Gastrocnemius medialis (tissue), 4 donors: ENCODE measurements around the gene MAGEF1. TPM values are rescaled to one million over a fixed set of nuclear protein-coding genes. Genes with fewer than 3 reads are reported as not detected.

Experiments used
- ATAC-seq, 2 donors: fragments of 150-250 bp; one replicate each; pipeline ENCODE4 v1.9.1; 2016
- DNase-seq, 2 donors: peaks; one replicate each; pipeline ENCODE4 v3.0.0-alpha.2; 2019
- H3K27ac ChIP-seq, 4 donors: fragments of 200-600 bp; sonication (generic); 1 replicate in 1 of 4; 2 replicates in 3 of 4; pipeline ENCODE4 v1.5.1; 2016 to 2018; ENCODE audit warnings: mild to moderate bottlenecking in 2 of 4, moderate library complexity in 1 of 4
- H3K27me3 ChIP-seq, 3 donors: fragments of 200-600 bp; sonication (generic) in 2 of 3; 1 replicate in 1 of 3; 2 replicates in 2 of 3; pipeline versions ENCODE4 v1.5.1 to v1.6.0; 2016 to 2019; ENCODE audit warnings: mild to moderate bottlenecking in 1 of 3, moderate library complexity in 1 of 3
- H3K36me3 ChIP-seq, 2 donors: fragments of 200-600 bp; sonication (generic) in 1 of 2; one replicate each; pipeline ENCODE4 v1.5.1; 2017 to 2018
- H3K4me1 ChIP-seq, 2 donors: fragments of 200-600 bp; sonication (generic) in 1 of 2; one replicate each; pipeline ENCODE4 v1.5.1; 2016 to 2017; ENCODE audit warnings: mild to moderate bottlenecking in 2 of 2
- H3K4me3 ChIP-seq, 4 donors: fragments of 200-600 bp; sonication (generic) in 3 of 4; 1 replicate in 1 of 4; 2 replicates in 3 of 4; pipeline ENCODE4 v1.5.1; 2016 to 2019; ENCODE audit warnings: mild to moderate bottlenecking in 2 of 4
- H3K9me3 ChIP-seq, 3 donors: fragments of 200-600 bp; sonication (generic) in 2 of 3; 1 replicate in 1 of 3; 2 replicates in 2 of 3; pipeline ENCODE4 v1.5.1; 2016 to 2019
- POLR2A ChIP-seq, 2 donors: fragments of 450-650 bp; IDR thresholded peaks; one replicate each; pipeline ENCODE4 v1.6.1; 2017; ENCODE audit warnings: antibody characterized with exemption in 2 of 2, mild to moderate bottlenecking in 2 of 2, moderate library complexity in 2 of 2
- in situ Hi-C, 4 donors: fragments of 200-750 bp; cut with MboI; loops; one replicate each; pipeline versions ENCODE4 v1.15.0 to v1.8.0; 2017; ENCODE audit warnings: low sequenced_read_pairs in 4 of 4
- intact Hi-C: fragments of 100-400 bp; cut with DNase I; formaldehyde crosslinking; loops from one replicate; pipeline ENCODE4 v1.15.1; 2023; ENCODE audit warnings: low total_unique reads
- total RNA-seq, 4 donors: library from RNA; depleted of rRNA; stranded (reverse); fragments of >200 nt; gene quantifications; one replicate each; pipeline versions ENCODE4 v1.1.0 to v1.2.3, GENCODE V29; 2016
- TF ChIP-seq, protein P1 (sequence below), 5 experiments: fragments of 450-650 bp in 3 of 5; fragments of 200-600 bp in 2 of 5; sonication (generic) in 2 of 5; IDR thresholded peaks in 4 of 5; conservative IDR thresholded peaks in 1 of 5; 1 replicate in 4 of 5; 2 replicates in 1 of 5; pipeline ENCODE4 v1.5.1; 2016 to 2019; ENCODE audit warnings: antibody characterized with exemption in 5 of 5, mild to moderate bottlenecking in 3 of 5, moderate library complexity in 3 of 5

The MAGEF1 gene
- total RNA-seq, 4 donors from 2014 or later, result 9.5 to 19.9 (median 14.8) TPM

DNA sequence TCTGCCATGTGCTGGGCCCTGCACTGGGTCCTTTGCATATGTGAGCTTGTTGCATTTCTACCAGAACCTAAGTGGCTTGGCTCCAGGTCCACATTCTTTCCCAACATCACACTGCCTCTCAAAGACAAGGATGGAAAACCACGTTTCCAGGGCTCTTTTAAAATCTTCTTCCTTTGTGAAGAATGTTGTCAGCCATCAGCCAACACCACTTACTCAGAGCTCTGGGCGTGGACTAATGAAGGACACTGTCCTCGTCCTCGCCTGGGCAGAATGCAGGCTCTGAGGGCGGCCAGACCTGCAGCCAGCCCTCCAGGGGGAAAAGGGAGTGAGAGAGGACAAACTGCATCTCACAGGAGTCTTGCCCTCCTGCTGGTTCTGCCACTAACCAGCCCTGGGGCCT is 49.7 kb downstream of the MAGEF1 start:
- Histone ChIP-seq H3K27ac (no peak overlapping the region), H3K36me3 (no peaks in the 10 kb centered on the region), H3K27me3 (no peaks in the 10 kb centered on the region), H3K4me3 (no peak overlapping the region), H3K9me3 (no peaks in the 10 kb centered on the region), H3K4me1 (peaks cover 0 to 10% of the 10 kb centered on the region in 2 donors)
- TF ChIP-seq POLR2A (IDR thresholded peaks at IDR 0.05), result no peak
- TF ChIP-seq, protein P1, sequence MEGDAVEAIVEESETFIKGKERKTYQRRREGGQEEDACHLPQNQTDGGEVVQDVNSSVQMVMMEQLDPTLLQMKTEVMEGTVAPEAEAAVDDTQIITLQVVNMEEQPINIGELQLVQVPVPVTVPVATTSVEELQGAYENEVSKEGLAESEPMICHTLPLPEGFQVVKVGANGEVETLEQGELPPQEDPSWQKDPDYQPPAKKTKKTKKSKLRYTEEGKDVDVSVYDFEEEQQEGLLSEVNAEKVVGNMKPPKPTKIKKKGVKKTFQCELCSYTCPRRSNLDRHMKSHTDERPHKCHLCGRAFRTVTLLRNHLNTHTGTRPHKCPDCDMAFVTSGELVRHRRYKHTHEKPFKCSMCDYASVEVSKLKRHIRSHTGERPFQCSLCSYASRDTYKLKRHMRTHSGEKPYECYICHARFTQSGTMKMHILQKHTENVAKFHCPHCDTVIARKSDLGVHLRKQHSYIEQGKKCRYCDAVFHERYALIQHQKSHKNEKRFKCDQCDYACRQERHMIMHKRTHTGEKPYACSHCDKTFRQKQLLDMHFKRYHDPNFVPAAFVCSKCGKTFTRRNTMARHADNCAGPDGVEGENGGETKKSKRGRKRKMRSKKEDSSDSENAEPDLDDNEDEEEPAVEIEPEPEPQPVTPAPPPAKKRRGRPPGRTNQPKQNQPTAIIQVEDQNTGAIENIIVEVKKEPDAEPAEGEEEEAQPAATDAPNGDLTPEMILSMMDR (IDR thresholded peaks at IDR 0.05 in 4 of 5, conservative IDR thresholded peaks at IDR 0.05 in 1 of 5), result no peak
- ATAC-seq (no peak), DNase-seq (no peak)
- intact Hi-C loops (no loop called here), in situ Hi-C loops (no loop called here)

DNA sequence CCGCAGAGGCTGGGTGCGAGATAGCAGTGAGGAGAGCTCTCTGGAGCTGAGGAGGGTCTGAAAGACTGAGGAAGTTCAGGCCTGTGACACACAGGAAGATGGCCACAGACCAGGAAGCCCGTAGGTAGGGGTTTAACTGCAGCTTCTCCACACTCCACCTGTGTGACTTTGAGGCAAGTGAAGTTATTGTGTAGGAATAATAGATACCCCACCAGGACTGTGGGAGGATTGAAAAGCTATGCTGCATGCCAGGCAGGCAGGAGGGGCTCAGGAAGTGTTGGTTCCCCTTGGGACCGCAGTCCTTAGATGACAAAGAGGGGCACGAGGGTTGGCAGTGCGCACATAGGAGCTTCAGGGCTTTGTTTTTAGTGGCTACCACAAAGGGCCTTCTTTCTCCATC is 50.9 kb downstream of the MAGEF1 start:
- TF ChIP-seq, protein P1 (IDR thresholded peaks at IDR 0.05 in 4 of 5, conservative IDR thresholded peaks at IDR 0.05 in 1 of 5), result no peak
- no peak for TF ChIP-seq POLR2A (IDR thresholded peaks at IDR 0.05)
- no peak overlapping the region for H3K4me3 ChIP-seq
- H3K27me3 ChIP-seq, result no peaks in the 10 kb centered on the region
- intact Hi-C loops (no loop called here), in situ Hi-C loops (no loop called here)
- H3K36me3 ChIP-seq, result no peaks in the 10 kb centered on the region
- no peak overlapping the region for H3K27ac ChIP-seq
- ATAC-seq (no peak), DNase-seq (no peak)
- no peaks in the 10 kb centered on the region for H3K9me3 ChIP-seq
- H3K4me1 ChIP-seq, result peaks cover 0 to 10% of the 10 kb centered on the region in 2 donors

Other genes with a start within 250 kb of the MAGEF1 start
- under 1 TPM; 0.10 to 0.24 (median 0.12) TPM for gene EPHB3, start 150.3 kb downstream of the MAGEF1 start, total RNA-seq
- 10 to 100 TPM; 37.2 to 64.1 (median 51.2) TPM for gene VPS8, start 100.1 kb upstream of the MAGEF1 start, total RNA-seq